ENCODE measurements around the gene KIR2DL4.
A peak's percentile ranks its signal among the peaks of the same experiment; 100 is the strongest.
"Not testable (repeated sequence)": the region's sequence is repeated elsewhere in the genome, so short reads cannot be mapped to it uniquely, and the experiment has no call there.

Gene KIR2DL4

DNA sequence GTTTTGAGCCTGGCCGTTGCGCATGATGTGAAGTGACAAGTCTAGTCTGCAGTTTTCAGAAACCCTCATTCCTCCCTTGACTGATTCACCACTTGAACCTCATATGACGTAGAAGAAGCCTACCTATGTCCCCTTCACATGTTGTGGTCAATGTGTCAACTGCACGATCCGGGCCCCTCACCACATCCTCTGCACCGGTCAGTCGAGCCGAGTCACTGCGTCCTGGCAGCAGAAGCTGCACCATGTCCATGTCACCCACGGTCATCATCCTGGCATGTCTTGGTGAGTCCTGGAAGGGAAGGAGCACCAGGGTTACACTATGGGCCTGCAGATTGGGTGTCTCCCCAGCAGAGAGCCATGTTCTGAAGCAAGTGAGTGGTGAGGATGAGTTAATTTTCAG, at the start of gene KIR2DL4:
TSS of gene KIR2DL4 (plus strand) at position 201 of the 400 bp plus-strand sequence. CDS start at position 243, 42 bp downstream.
- peak; percentile 8 for DNase-seq

DNA sequence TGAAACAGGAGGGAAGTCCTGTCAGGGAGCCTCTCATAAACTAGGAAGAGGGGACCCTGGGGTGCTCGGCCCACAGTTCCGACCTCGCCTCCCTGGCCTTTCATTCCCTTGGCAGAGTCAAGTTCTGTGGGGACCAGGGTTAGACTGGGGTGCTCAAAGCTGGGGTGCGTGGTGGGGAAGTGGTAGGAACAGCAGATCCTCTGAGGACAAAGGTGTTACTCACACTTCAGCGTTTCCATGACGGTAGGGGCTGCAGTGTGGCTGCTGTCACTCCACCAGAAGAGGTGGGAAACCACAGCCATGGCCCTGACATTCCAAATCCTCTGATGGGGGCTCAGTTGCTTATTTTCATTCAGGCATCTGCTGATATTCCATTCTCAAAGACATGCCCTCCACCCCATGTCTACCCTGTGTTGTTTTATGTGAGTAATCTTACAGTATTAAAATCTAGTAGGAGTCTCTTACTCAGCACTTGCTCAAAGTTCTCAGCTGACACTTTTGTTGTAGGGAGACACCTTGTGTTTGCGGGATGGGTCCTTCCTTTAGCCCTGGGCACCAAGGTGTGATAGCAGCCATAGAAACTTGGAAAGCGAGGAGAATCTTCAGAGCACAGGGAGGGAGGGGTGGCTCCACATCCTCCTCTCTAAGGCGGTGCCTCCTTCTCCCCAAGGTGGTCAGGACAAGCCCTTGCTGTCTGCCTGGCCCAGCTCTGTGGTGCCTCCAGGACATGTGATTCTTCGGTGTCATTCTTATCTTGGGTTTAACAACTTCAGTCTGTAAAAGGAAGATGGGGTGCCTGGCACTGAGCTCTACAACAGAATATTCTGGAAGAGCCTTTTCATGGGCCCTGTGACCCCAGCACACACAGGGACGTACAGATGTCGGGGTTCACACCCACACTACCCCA, 47.0 kb upstream of the KIR2DL4 start:
- DNase-seq, result not testable (repeated sequence)

DNA sequence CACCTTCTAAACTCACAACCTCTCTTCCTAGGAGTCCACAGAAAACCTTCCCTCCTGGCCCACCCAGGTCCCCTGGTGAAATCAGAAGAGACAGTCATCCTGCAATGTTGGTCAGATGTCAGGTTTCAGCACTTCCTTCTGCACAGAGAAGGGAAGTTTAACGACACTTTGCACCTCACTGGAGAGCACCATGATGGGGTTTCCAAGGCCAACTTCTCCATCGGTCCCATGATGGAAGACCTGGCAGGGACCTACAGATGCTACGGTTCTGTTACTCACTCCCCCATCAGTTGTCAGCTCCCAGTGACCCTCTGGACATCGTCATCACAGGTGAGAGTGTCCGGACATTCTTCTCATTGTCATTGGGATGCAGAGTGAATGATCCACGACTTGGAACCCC, 44.8 kb upstream of the KIR2DL4 start:
- not testable (repeated sequence) for DNase-seq

DNA sequence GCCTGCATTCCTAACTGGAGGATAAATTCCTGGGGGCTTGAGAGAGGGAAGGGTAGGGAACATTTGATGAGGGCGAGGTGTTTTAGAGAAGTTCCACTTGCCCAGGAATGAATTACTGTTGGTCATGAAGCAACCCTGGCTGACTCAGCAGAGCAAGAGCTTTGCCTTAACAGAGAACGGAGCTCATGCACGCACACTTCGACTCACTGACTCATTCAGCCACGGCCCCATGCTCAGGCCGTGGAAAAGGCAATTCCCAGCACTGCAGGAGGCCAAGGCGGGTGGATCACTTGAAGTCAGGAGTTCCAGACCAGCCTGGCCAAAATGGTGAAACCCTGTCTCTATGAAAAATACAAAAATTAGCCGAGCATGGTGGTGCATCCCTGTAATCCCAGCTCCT, 39.2 kb upstream of the KIR2DL4 start:
- DNase-seq, result not testable (repeated sequence)

DNA sequence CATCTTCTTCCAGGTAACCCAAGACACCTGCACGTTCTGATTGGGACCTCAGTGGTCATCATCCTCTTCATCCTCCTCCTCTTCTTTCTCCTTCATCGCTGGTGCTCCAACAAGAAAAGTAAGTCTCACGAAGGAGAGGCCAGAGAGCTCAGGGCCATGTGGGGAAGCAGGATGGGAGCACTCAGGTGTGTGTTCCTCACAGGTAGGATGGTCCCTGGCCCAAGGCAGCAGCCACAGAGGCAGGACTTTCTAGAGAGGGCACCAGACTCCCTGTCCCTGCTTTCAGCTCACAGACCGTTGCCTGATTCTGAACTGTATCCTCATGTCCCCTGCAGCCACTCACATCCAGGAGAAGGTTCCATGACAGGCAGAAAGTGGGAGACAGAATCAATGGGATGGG, 36.9 kb upstream of the KIR2DL4 start:
- not testable (repeated sequence) for DNase-seq

DNA sequence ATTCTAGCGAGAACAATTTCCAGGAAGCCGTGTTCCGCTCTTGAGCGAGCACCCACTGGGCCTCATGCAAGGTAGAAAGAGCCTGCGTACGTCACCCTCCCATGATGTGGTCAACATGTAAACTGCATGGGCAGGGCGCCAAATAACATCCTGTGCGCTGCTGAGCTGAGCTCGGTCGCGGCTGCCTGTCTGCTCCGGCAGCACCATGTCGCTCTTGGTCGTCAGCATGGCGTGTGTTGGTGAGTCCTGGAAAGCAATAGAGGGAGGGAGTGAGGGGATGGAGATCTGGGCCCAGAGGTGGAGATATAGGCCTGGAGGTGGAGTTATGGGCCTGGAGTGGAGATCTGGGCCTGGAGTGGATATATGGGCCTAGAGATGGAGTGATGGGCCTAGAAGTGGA, 33.8 kb upstream of the KIR2DL4 start, which contains the start of gene KIR2DL1:
TSS of gene KIR2DL1 (plus strand) at position 148 of the 400 bp plus-strand sequence. CDS start at position 206, 58 bp downstream.
- DNase-seq, result not testable (repeated sequence)

DNA sequence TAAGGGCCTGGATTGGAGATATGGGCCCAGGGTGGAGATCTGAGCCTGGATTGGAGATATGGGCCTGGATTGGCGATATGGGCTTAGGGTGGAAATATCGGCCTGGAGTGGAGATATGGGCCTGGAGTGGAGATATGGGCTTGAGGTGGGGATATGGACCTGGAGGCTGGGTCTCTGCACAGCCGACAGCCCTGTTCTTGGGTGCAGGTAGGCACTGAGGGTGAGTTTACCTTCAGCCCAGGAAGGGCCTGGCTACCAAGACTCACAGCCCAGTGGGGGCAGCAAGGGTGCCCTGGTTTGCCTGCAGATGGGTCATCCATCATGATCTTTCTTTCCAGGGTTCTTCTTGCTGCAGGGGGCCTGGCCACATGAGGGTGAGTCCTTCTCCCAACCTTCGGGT, 32.9 kb upstream of the KIR2DL4 start:
- not testable (repeated sequence) for DNase-seq

DNA sequence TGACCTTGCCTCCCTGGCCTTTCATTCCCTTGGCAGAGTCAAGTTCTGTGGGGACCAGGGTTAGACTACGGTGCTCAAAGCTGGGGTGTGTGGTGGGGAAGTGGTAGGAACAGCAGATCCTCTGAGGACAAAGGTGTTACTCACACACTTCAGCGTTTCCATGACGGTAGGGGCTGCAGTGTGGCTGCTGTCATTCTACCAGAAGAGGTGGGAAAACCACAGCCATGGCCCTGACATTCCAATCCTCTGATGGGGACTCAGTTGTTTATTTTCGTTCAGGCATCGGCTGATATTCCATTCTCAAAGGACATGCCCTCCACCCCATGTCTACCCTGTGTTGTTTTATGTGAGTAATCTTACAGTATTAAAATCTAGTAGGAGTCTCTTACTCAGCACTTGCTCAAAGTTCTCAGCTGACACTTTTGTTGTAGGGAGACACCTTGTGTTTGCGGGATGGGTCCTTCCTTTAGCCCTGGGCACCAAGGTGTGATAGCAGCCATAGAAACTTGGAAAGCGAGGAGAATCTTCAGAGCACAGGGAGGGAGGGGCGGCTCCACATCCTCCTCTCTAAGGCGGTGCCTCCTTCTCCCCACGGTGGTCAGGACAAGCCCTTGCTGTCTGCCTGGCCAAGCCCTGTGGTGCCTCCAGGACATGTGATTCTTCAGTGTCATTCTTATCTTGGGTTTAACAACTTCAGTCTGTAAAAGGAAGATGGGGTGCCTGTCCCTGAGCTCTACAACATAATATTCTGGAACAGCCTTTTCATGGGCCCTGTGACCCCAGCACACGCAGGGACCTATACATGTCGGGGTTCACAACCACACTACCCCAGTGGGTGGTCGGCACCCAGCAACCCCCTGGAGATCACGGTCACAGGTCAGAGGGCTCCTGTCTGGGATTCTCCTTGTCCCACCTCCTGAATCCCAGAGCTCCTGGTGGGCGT, 32.1 kb upstream of the KIR2DL4 start:
- not testable (repeated sequence) for DNase-seq

DNA sequence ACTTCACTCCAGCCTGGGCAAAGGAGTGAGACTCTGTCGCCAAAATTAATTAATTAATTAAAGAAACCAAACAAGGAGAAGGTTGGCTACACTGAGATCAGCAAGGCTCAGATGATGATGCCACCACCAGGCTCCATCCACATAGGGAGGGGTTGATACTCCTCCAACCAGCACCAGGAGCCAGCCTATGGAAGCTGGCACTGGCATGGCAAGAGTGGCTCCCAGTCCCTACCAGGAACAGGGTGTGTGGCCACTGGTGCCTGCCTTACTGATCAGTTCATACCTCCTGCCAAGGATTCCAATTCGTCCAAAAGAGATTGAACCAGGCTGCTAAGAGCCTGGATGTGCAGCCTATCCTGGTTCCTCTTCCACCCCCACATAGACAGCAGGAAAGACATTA, 30.7 kb upstream of the KIR2DL4 start:
- not testable (repeated sequence) for DNase-seq

DNA sequence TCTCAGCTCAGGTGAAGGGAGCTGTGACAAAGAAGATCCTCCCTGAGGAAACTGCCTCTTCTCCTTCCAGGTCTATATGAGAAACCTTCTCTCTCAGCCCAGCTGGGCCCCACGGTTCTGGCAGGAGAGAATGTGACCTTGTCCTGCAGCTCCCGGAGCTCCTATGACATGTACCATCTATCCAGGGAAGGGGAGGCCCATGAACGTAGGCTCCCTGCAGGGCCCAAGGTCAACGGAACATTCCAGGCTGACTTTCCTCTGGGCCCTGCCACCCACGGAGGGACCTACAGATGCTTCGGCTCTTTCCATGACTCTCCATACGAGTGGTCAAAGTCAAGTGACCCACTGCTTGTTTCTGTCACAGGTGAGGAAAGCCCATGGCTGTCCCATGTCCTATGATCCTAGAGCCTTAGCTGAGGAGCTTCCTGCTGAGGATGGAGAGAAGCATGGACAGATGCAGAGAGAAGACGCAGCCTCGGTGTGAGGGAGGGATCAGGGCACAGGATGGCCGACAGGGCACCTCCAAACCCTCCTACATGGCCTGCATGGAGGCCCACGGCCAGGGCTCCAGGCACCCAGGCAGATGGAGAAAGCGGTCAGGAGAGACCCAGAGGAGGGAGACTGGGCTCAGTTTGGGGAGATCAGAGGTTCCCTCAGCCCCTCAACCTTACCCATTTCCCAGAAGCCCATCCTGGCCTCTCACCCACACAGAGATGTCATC, 28.2 kb upstream of the KIR2DL4 start:
- not testable (repeated sequence) for DNase-seq

DNA sequence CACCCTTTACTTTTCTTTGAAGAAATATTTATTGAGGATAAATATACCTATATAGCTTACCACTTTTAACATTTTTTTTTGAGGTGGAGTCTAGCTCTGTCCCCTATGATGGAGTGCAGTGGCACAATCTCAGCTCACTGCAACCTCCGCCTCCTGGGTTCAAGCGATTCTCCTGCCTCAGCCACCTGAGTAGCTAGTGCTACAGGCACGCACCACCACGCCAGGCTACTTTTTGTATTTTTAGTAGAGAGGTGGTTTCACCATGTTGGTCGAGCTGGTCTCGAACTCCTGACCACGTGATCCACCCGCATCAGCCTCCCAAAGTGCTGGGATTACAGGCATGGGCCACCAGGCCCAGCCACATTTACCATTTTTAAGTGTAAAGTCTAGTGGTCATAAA, 27.6 kb upstream of the KIR2DL4 start:
- DNase-seq, result not testable (repeated sequence)

DNA sequence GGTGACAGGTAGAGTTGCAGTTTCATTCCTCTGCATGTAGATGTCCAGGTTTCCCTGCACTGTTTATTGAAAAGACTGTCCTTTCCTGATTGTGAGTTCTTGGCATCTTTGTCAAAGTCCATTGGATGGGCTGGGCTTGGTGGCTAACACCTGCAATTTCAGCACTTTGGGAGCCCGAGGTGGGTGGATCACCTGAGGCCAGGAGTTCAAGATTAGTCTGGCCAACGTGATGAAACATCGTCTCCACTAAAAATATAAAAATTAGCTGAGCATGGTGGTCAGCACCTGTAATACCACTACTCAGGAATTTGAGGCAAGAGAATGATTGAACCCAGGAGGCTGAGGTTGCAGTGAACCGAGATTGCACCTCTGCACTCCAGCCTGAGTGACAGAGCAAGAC, 25.6 kb upstream of the KIR2DL4 start:
- DNase-seq, result not testable (repeated sequence)

DNA sequence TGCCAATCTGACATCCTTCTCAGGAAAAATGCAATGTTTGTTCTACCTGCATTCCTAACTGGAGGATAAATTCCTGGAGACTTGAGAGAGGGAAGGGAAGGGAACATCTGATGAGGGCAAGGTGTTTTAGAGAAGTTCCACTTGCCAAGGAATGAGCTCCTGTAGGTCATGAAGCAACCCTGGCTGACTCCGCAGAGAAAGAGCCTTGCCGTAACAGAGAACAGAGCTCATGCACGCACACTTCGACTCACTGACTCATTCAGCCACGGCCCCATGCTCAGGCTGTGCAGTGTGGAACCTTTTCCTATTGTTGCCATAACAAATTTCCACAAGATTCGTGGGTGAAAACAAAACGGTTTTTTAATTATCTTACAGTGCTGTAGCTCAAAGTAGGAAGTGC, 24.5 kb upstream of the KIR2DL4 start:
- not testable (repeated sequence) for DNase-seq

DNA sequence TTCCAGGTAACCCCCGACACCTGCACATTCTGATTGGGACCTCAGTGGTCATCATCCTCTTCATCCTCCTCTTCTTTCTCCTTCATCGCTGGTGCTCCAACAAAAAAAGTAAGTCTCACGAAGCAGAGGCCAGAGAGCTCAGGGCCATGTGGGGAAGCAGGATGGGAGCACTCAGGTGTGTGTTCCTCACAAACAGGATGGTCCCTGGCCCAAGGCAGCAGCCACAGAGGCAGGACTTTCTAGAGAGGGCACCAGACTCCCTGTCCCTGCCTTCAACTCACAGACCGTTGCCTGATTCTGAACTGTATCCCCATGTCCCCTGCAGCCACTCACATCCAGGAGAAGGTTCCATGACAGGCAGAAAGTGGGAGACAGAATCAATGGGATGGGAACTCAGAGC, 20.5 kb upstream of the KIR2DL4 start:
- DNase-seq, result not testable (repeated sequence)

DNA sequence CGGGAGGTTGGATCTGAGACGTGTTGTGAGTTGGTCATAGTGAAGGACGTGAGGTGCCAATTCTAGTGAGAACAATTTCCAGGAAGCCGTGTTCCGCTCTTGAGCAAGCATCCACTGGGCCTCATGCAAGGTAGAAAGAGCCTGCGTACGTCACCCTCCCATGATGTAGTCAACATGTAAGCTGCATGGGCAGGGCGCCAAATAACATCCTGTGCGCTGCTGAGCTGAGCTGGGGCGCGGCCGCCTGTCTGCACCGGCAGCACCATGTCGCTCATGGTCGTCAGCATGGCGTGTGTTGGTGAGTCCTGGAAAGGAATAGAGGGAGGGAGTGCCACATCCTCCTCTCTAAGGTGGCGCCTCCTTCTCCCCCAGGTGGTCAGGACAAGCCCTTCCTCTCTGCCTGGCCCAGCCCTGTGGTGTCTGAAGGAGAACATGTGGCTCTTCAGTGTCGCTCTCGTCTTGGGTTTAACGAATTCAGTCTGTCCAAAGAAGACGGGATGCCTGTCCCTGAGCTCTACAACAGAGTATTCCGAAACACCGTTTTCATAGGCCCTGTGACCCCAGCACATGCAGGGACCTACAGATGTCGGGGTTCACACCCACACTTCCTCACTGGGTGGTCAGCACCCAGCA, 17.2 kb upstream of the KIR2DL4 start:
- DNase-seq, result not testable (repeated sequence)

DNA sequence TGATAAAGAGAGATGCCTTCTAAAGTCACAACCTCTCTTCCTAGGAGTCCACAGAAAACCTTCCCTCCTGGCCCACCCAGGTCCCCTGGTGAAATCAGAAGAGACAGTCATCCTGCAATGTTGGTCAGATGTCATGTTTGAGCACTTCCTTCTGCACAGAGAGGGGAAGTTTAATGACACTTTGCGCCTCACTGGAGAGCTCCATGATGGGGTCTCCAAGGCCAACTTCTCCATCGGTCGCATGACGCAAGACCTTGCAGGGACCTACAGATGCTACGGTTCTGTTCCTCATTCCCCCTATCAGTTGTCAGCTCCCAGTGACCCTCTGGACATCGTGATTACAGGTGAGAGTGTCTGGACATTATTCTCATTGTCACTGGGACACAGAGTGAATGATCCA, 15.3 kb upstream of the KIR2DL4 start:
- not testable (repeated sequence) for DNase-seq

DNA sequence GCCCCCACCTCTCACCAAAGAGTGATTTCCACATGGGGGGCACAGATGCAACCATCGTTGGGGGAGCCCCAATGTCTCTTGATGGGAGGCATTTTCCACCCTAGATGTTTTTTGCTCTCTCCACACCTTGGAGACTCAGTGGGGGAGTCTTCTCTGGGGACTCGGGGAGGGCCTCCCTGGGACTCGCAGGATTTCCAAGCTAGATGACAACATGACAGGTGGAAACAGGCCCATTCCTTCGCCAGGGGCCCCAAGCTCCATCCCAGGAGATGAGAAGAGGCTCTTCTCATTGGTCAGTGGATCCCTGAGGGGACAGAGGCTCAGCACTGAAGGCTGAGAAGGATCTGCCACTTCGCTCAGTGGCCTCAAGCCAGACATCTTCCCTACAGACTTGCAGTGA, 12.7 kb upstream of the KIR2DL4 start:
- DNase-seq, result no peak

DNA sequence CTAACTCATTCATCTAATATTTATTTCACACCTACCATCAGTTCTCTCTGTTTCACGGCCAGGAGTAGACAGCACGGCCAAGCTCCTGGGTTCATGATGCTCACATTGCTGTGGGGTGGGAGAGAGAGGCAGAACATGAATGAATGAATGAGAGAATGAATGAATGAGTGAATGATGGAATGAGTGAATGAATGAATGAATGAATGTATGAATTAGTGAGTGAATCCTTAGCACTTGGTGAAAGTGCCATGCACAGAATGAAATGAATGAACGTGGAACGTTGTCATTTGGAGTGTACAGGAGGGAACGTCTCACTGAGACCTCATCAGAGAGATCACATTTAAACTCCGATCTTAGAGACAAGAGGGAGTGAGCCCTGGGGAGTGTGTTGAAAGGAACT, 11.9 kb upstream of the KIR2DL4 start:
- no peak for DNase-seq

DNA sequence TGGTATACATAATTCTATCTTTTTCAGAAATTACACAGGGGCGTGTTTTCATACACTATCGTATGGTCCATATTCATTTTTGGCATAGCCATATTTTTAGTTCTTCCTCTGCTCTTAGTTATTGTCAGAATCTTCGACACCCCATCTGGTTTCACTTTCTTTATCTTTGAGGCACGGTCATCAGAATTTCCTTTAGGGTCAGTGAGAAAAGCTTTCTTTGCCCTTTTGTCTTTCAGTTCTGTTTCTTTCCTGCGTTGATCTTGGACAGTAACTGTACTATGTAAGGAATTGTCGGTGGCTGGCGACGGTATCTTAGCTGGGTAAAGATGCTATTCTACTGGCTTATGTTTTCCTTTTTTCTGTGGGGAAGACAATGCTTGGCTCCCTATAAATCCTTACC, 10.6 kb upstream of the KIR2DL4 start:
- DNase-seq, result peak; percentile 10

DNA sequence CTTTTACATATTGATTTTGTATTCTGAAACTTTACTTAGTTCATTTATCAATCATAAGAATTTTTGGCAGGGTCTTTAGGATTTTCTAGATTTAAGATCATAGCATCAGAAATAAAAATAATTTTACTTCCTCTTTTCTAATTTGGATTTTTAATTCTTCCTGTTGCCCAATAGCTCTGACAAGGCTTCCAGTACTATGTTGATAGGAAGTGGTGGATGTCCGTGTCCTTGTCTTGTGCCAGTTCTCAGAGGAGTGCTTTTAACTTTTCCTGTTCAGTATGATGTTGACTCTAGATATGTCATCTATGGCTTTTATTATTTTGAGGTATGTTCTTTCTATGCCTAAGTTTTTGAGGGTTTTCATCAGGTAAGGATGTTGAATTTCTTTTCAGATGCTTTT, 7.7 kb upstream of the KIR2DL4 start:
- DNase-seq, result no peak

DNA sequence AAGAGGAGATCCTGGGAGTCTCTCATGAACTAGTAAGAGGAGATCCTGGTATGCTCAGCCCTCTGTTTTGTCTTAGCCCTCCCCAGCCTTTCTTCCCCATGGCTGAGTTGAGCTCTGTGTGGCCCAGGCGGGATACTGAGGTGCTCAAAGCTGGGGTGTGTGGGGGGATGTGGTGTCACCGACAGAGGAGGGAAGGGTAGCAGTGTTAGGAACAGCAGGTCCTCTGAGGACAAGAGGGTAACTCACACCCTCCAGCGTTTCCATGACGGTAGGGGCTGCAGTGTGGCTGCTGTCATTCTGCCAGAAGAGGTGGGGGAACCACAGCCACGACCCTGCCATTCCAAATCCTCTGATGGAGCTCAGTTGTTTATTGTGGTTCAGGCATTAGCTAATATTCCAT, 691 bp downstream of the KIR2DL4 start:
- no peak for DNase-seq

DNA sequence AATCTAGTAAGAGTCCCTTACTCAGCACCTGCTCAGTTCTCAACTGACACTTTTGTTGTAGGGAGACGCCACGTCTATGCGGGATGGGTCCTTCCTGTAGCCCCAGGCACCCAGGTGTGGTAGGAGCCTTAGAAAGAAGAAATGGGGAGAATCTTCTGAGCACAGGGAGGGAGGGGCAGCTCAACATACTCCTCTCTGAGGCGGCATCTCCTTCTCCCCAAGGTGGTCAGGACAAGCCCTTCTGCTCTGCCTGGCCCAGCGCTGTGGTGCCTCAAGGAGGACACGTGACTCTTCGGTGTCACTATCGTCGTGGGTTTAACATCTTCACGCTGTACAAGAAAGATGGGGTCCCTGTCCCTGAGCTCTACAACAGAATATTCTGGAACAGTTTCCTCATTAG, 1.2 kb downstream of the KIR2DL4 start:
- no peak for DNase-seq

All from CD4-positive, alpha-beta T cell treated with Interleukin-21 for 1 hour (primary cell).